Mesenchymal stem cell (in vitro differentiated cells and primary cell): ENCODE results near the gene PAPSS1.

Experiments used
- DNase-seq: peaks from one replicate; pipeline ENCODE4 v3.0.0-alpha.2; 2013
- H2AFZ ChIP-seq: one replicate; pipeline ENCODE4 v1.6.1; 2013; ENCODE audit warnings: low read depth, mild to moderate bottlenecking, control low read depth, inconsistent platforms, low read length, moderate library complexity
- H2AK5ac ChIP-seq: 2 replicates; pipeline ENCODE4 v1.6.1; 2013; ENCODE audit warnings: low read length, moderate library complexity, mild to moderate bottlenecking, inconsistent platforms; ENCODE audit not compliant: severe bottlenecking
- H2BK120ac ChIP-seq: one replicate; pipeline ENCODE4 v1.6.1; 2013; ENCODE audit warnings: low read depth, mild to moderate bottlenecking, inconsistent platforms, low read length, moderate library complexity
- H2BK12ac ChIP-seq, 2 experiments: one replicate each; pipeline ENCODE4 v1.6.1; 2013; ENCODE audit warnings: inconsistent platforms in 2 of 2, low read length in 2 of 2, mild to moderate bottlenecking in 2 of 2, moderate library complexity in 2 of 2, control low read depth in 1 of 2
- H2BK15ac ChIP-seq: one replicate; pipeline ENCODE4 v1.6.1; 2013; ENCODE audit warnings: mild to moderate bottlenecking, low read depth, inconsistent platforms; ENCODE audit not compliant: poor library complexity, severe bottlenecking
- H2BK5ac ChIP-seq: 2 replicates; pipeline ENCODE4 v1.6.1; 2013; ENCODE audit warnings: low read depth, mild to moderate bottlenecking, low read length, control low read depth, inconsistent platforms; ENCODE audit not compliant: poor library complexity, severe bottlenecking
- H3K14ac ChIP-seq, 2 experiments: one replicate each; pipeline ENCODE4 v1.6.1; 2013; ENCODE audit warnings: inconsistent platforms in 2 of 2, low read length in 2 of 2, control low read depth in 1 of 2, mild to moderate bottlenecking in 1 of 2, moderate library complexity in 1 of 2
- H3K18ac ChIP-seq, 2 experiments: one replicate each; pipeline ENCODE4 v1.6.1; 2013; ENCODE audit warnings: inconsistent platforms in 2 of 2, low read length in 2 of 2, control low read depth in 1 of 2, low read depth in 1 of 2, mild to moderate bottlenecking in 1 of 2
- H3K23ac ChIP-seq, 2 experiments: one replicate each; pipeline ENCODE4 v1.6.1; 2013; ENCODE audit warnings: inconsistent platforms in 2 of 2, low read length in 2 of 2, mild to moderate bottlenecking in 2 of 2, moderate library complexity in 2 of 2, control low read depth in 1 of 2
- H3K27ac ChIP-seq: 2 replicates; pipeline ENCODE4 v1.5.1; 2013; ENCODE audit warnings: mild to moderate bottlenecking, moderate library complexity, low read length, control low read depth, inconsistent platforms; ENCODE audit not compliant: poor library complexity, severe bottlenecking
- H3K27me3 ChIP-seq, 2 experiments: 2 replicates each; pipeline versions ENCODE4 v1.6.1 to v1.7.0; 2013; ENCODE audit warnings: low read length in 2 of 2, mild to moderate bottlenecking in 2 of 2, moderate library complexity in 2 of 2, control low read depth in 1 of 2, inconsistent platforms in 1 of 2; ENCODE audit not compliant: control insufficient read depth in 1 of 2, insufficient read depth in 1 of 2
- H3K36me3 ChIP-seq, 2 experiments: 2 replicates each; pipeline versions ENCODE4 v1.6.1 to v1.7.0; 2013; ENCODE audit warnings: low read length in 2 of 2, control low read depth in 1 of 2, inconsistent platforms in 1 of 2, low read depth in 1 of 2, mild to moderate bottlenecking in 1 of 2; ENCODE audit not compliant: insufficient read depth in 2 of 2, control insufficient read depth in 1 of 2
- H3K4ac ChIP-seq, 2 experiments: one replicate each; pipeline ENCODE4 v1.6.1; 2013; ENCODE audit warnings: inconsistent platforms in 2 of 2, low read length in 2 of 2, mild to moderate bottlenecking in 2 of 2, moderate library complexity in 2 of 2, control low read depth in 1 of 2, low read depth in 1 of 2
- H3K4me1 ChIP-seq: 2 replicates; pipeline ENCODE4 v1.6.1; 2013; ENCODE audit warnings: low read depth, low read length, control low read depth; ENCODE audit not compliant: control insufficient read depth, insufficient read depth
- H3K4me2 ChIP-seq: 2 replicates; pipeline ENCODE4 v1.6.1; 2013; ENCODE audit warnings: low read length, mild to moderate bottlenecking, inconsistent platforms; ENCODE audit not compliant: poor library complexity, severe bottlenecking
- H3K4me3 ChIP-seq, 2 experiments: 2 replicates each; pipeline versions ENCODE4 v1.5.1 to v1.7.0; 2013; ENCODE audit warnings: low read length in 2 of 2, mild to moderate bottlenecking in 2 of 2, control low read depth in 1 of 2, low read depth in 1 of 2; ENCODE audit not compliant: insufficient read depth in 1 of 2
- H3K79me1 ChIP-seq: replicated peaks from 2 replicates; pipeline ENCODE4 v1.6.1; 2013; ENCODE audit warnings: mild to moderate bottlenecking, control low read depth, low read length, inconsistent platforms; ENCODE audit not compliant: poor library complexity, severe bottlenecking
- H3K9ac ChIP-seq: 2 replicates; pipeline ENCODE4 v1.7.0; 2013; ENCODE audit warnings: mild to moderate bottlenecking, low read length, moderate library complexity
- H3K9me3 ChIP-seq: 2 replicates; pipeline ENCODE4 v1.7.0; 2013; ENCODE audit warnings: mild to moderate bottlenecking, low read length; ENCODE audit not compliant: control insufficient read depth
- H4K8ac ChIP-seq: one replicate; pipeline ENCODE4 v1.6.1; 2013; ENCODE audit warnings: inconsistent platforms, mild to moderate bottlenecking, low read length, moderate library complexity
- H4K91ac ChIP-seq: one replicate; pipeline ENCODE4 v1.6.1; 2013; ENCODE audit warnings: mild to moderate bottlenecking, low read length, inconsistent platforms
- WGBS: methylation state at CpG from one replicate; pipeline ENCODE4 v1.1.7; 2013; ENCODE audit warnings: mixed read lengths; 5-methylcytosine and 5-hydroxymethylcytosine counted together

Gene PAPSS1

GRCh38 chr4:107600436-107600835 lies 119.6 kb downstream of the PAPSS1 start:
- DNase-seq: peak; percentile 28
- H4K91ac ChIP-seq: no peak overlapping the region
- H2BK120ac ChIP-seq: no peak overlapping the region
- H3K18ac ChIP-seq: peak overlapping the region in 1 of 2 experiments; percentile 83
- no peaks in the 10 kb centered on the region for H3K9me3 ChIP-seq
- no peak overlapping the region for H2AFZ ChIP-seq
- no peak overlapping the region for H3K4me2 ChIP-seq
- H3K23ac ChIP-seq: no peak overlapping the region
- H3K4ac ChIP-seq: no peak overlapping the region
- no peaks in the 10 kb centered on the region for H3K27me3 ChIP-seq
- no peak overlapping the region for H2BK15ac ChIP-seq
- H3K9ac ChIP-seq: no peak overlapping the region
- peaks cover 5% of the 10 kb centered on the region for H3K4me1 ChIP-seq
- H2AK5ac ChIP-seq: no peak overlapping the region
- no peak overlapping the region for H4K8ac ChIP-seq
- H2BK12ac ChIP-seq: no peak overlapping the region
- H3K36me3 ChIP-seq: no peaks in the 10 kb centered on the region
- peak overlapping the region; percentile 89 for H3K27ac ChIP-seq
- H3K14ac ChIP-seq: no peak overlapping the region
- 58% methylated on average over 1 of the region's 2 CpGs for WGBS
- no peak overlapping the region for H3K4me3 ChIP-seq
- no peaks in the 10 kb centered on the region for H3K79me1 ChIP-seq
- H2BK5ac ChIP-seq: no peak overlapping the region

GRCh38 chr4:107599841-107600240 lies 120.2 kb downstream of the PAPSS1 start:
- H3K18ac ChIP-seq: peak overlapping the region; percentile 4 to 83
- peak overlapping the region; percentile 97 for H2AK5ac ChIP-seq
- H3K14ac ChIP-seq: no peak overlapping the region

GRCh38 chr4:107593230-107593629 lies 126.8 kb downstream of the PAPSS1 start:
- H3K4me3 ChIP-seq: peak overlapping the region in 1 of 2 experiments; percentile 2
- peaks cover 0 to 3% of the 10 kb centered on the region in 2 experiments for H3K36me3 ChIP-seq
- H4K8ac ChIP-seq: no peak overlapping the region
- no peak overlapping the region for H3K27ac ChIP-seq
- H4K91ac ChIP-seq: no peak overlapping the region
- H2BK5ac ChIP-seq: no peak overlapping the region
- no peak overlapping the region for H3K9ac ChIP-seq
- H2AFZ ChIP-seq: no peak overlapping the region
- no peak overlapping the region for H3K23ac ChIP-seq
- no peak overlapping the region for H2AK5ac ChIP-seq
- peaks cover 50% of the 10 kb centered on the region for H3K9me3 ChIP-seq
- H3K79me1 ChIP-seq: no peaks in the 10 kb centered on the region
- H2BK15ac ChIP-seq: no peak overlapping the region
- peak overlapping the region in 1 of 2 experiments; percentile 26 for H3K4ac ChIP-seq
- H2BK12ac ChIP-seq: peak overlapping the region in 1 of 2 experiments; percentile 60
- H3K14ac ChIP-seq: no peak overlapping the region
- peak overlapping the region in 1 of 2 experiments; percentile 78 for H3K18ac ChIP-seq
- no peaks in the 10 kb centered on the region for H3K4me1 ChIP-seq
- no peak overlapping the region for H3K4me2 ChIP-seq
- peak overlapping the region; percentile 27 for H2BK120ac ChIP-seq
- no peaks in the 10 kb centered on the region for H3K27me3 ChIP-seq
- peak; percentile 18 for DNase-seq
- WGBS: 60% methylated on average over 1 of the region's 1 CpG

More at GRCh38 chr4:107599841-107600240, 120.2 kb downstream of the PAPSS1 start:
- H3K4me3 ChIP-seq: no peak overlapping the region
- no peaks in the 10 kb centered on the region for H3K79me1 ChIP-seq
- H3K36me3 ChIP-seq: no peaks in the 10 kb centered on the region
- no peak overlapping the region for H2BK15ac ChIP-seq
- H4K8ac ChIP-seq: peak overlapping the region; percentile 47
- no peak overlapping the region for H2AFZ ChIP-seq
- no peak overlapping the region for H3K4me2 ChIP-seq
- no peak overlapping the region for H3K23ac ChIP-seq
- peak overlapping the region in 1 of 2 experiments; percentile 10 for H3K4ac ChIP-seq
- DNase-seq: no peak
- no peak overlapping the region for H2BK120ac ChIP-seq
- H4K91ac ChIP-seq: no peak overlapping the region
- peaks cover 5% of the 10 kb centered on the region for H3K4me1 ChIP-seq
- H3K9me3 ChIP-seq: no peaks in the 10 kb centered on the region
- peak overlapping the region; percentile 83 for H2BK5ac ChIP-seq
- H3K9ac ChIP-seq: no peak overlapping the region
- peak overlapping the region in 1 of 2 experiments; percentile 86 for H2BK12ac ChIP-seq
- WGBS: 84% methylated on average over 3 of the region's 3 CpGs
- H3K27me3 ChIP-seq: no peaks in the 10 kb centered on the region
- peak overlapping the region; percentile 89 for H3K27ac ChIP-seq

GRCh38 chr4:107592519-107592918 lies 127.5 kb downstream of the PAPSS1 start:
- Histone ChIP-seq H3K4ac (no peak overlapping the region), H4K91ac (no peak overlapping the region), H2BK15ac (no peak overlapping the region), H3K27ac (no peak overlapping the region), H3K4me1 (no peaks in the 10 kb centered on the region), H3K27me3 (no peaks in the 10 kb centered on the region), H2BK12ac (no peak overlapping the region), H3K18ac (no peak overlapping the region), H2BK120ac (no peak overlapping the region), H2AK5ac (no peak overlapping the region), H2AFZ (no peak overlapping the region), H3K14ac (no peak overlapping the region), H2BK5ac (no peak overlapping the region), H3K9me3 (peaks cover 53% of the 10 kb centered on the region), H3K23ac (no peak overlapping the region), H4K8ac (no peak overlapping the region), H3K79me1 (no peaks in the 10 kb centered on the region), H3K36me3 (peaks cover 0 to 3% of the 10 kb centered on the region in 2 experiments), H3K9ac (no peak overlapping the region), H3K4me2 (no peak overlapping the region), H3K4me3 (no peak overlapping the region)
- peak; percentile 63 for DNase-seq
- 16% methylated on average over 2 of the region's 2 CpGs for WGBS
